Activated CD4-positive, alpha-beta memory T cell treated with anti-CD3 and anti-CD28 coated beads for 36 hours (primary cell): Measurements from ENCODE around the gene SLC2A4. TPM values are rescaled to one million over a fixed set of nuclear protein-coding genes. Genes with fewer than 3 reads are reported as not detected.
A peak's percentile ranks its signal among the peaks of the same experiment; 100 is the strongest.

Source experiments
- CTCF ChIA-PET: fragments of 350-600 bp; sonication (Branson Sonifier 250); formaldehyde crosslinking; loops from one replicate; lab custom pipeline; 2021; ENCODE audit warnings: antibody characterized with exemption, inconsistent platforms; lab: Charles Lee
- POLR2A ChIA-PET: fragments of 350-600 bp; sonication (Branson Sonifier 250); formaldehyde crosslinking; loops from one replicate; lab custom pipeline; 2021; ENCODE audit warnings: antibody characterized with exemption; lab: Charles Lee
- DNase-seq: peaks from one replicate; pipeline ENCODE4 v3.0.0-alpha.2; 2020
- H3K27ac Mint-ChIP-seq: one replicate; pipeline ENCODE4 v1.8.0; 2021; ENCODE audit warnings: mixed read lengths
- H3K27me3 Mint-ChIP-seq: one replicate; pipeline ENCODE4 v1.8.0; 2021; ENCODE audit warnings: mixed read lengths
- H3K36me3 Mint-ChIP-seq: one replicate; pipeline ENCODE4 v1.8.0; 2021; ENCODE audit warnings: mixed read lengths
- H3K4me1 Mint-ChIP-seq: one replicate; pipeline ENCODE4 v1.8.0; 2021; ENCODE audit warnings: low read depth, mixed read lengths
- H3K4me3 Mint-ChIP-seq: one replicate; pipeline ENCODE4 v1.8.0; 2021; ENCODE audit warnings: mild to moderate bottlenecking, mixed read lengths
- H3K9me3 Mint-ChIP-seq: one replicate; pipeline ENCODE4 v1.8.0; 2021; ENCODE audit warnings: mixed read lengths
- intact Hi-C: fragments of 100-400 bp; cut with micrococcal nuclease; formaldehyde crosslinking; loops from one replicate; pipeline ENCODE4 v1.15.1; 2023
- total RNA-seq, 2 experiments: library from RNA; stranded (reverse); gene quantifications; one replicate each; pipeline ENCODE4 v1.2.3, GENCODE V29; 2021

The SLC2A4 gene
- total RNA-seq, 2 experiments from 2014 or later = 0.15 to 0.19 TPM

- ChIA-PET CTCF (interaction anchor here (1.4 to 2.0 kb wide), 3 partner anchors 10 to 48 kb away, joined by 3 to 7 read pairs (median 4); partner anchors contain the start of gene PHF23), POLR2A (interaction anchor here (1.4 kb wide), 1 partner anchor 10 kb away, joined by 6 read pairs; no protein-coding TSS in a partner anchor)
- Mint-ChIP-seq H3K4me1 (peaks cover 38% of the 10 kb centered on the region), H3K36me3 (peaks cover 24% of the 10 kb centered on the region), H3K27ac (no peak overlapping the region), H3K4me3 (peak overlapping the region; percentile 43), H3K9me3 (no peaks in the 10 kb centered on the region), H3K27me3 (no peaks in the 10 kb centered on the region)
- DNase-seq = no peak
- intact Hi-C loops = no loop called here
Measured at GRCh38 chr17:7248796-7249195, 32.7 kb upstream of the SLC2A4 start.

- ChIA-PET POLR2A (interaction anchor here (1.0 to 1.6 kb wide), 3 partner anchors 8 to 11 kb away, joined by 3 to 6 read pairs (median 4); no protein-coding TSS in a partner anchor), CTCF (interaction anchor here (1.4 to 2.0 kb wide), 3 partner anchors 10 to 47 kb away, joined by 3 to 7 read pairs (median 4); partner anchors contain the start of gene PHF23)
- Mint-ChIP-seq H3K9me3 (no peaks in the 10 kb centered on the region), H3K36me3 (peaks cover 26% of the 10 kb centered on the region), H3K27me3 (no peaks in the 10 kb centered on the region), H3K4me1 (peaks cover 42% of the 10 kb centered on the region), H3K27ac (peak overlapping the region; percentile 46), H3K4me3 (peak overlapping the region; percentile 43)
- no peak for DNase-seq
- intact Hi-C loops = no loop called here
Measured at GRCh38 chr17:7249214-7249613, 32.3 kb upstream of the SLC2A4 start.

GRCh38 chr17:7249830-7250229, 31.7 kb upstream of the SLC2A4 start:
- Mint-ChIP-seq H3K36me3 (peaks cover 26% of the 10 kb centered on the region), H3K27me3 (no peaks in the 10 kb centered on the region)
- intact Hi-C loops = loop anchor here (5.0 kb wide), 3 partner anchors 187 to 437 kb away; partner anchors contain the start of genes FGF11, TMEM102, TP53 and WRAP53

GRCh38 chr17:7250695-7251627, 30.6 kb upstream of the SLC2A4 start:
- intact Hi-C loops = loop anchor here (5.0 kb wide), 3 partner anchors 186 to 436 kb away; partner anchors contain the start of genes FGF11, TMEM102, TP53 and WRAP53
- peak overlapping the region; percentile 96 for H3K4me3 Mint-ChIP-seq
- POLR2A ChIA-PET = interaction anchor here (0.6 to 2.0 kb wide), 8 partner anchors 8 to 437 kb away, joined by 3 to 7 read pairs (median 3); partner anchors contain the start of genes DVL2 and GABARAP
- H3K36me3 Mint-ChIP-seq = peaks cover 27% of the 10 kb centered on the region
- peak overlapping the region; percentile 100 for H3K27ac Mint-ChIP-seq
- H3K4me1 Mint-ChIP-seq = peaks cover 42% of the 10 kb centered on the region
- H3K9me3 Mint-ChIP-seq = no peaks in the 10 kb centered on the region
- DNase-seq = peak; percentile 40
- H3K27me3 Mint-ChIP-seq = no peaks in the 10 kb centered on the region
- CTCF ChIA-PET = interaction anchor here (1.0 to 2.0 kb wide), 4 partner anchors 8 to 31 kb away, joined by 3 to 8 read pairs (median 6); partner anchors contain the start of gene GABARAP

More at GRCh38 chr17:7249830-7250229, 31.7 kb upstream of the SLC2A4 start:
- ChIA-PET POLR2A (interaction anchor here (1.0 to 1.6 kb wide), 3 partner anchors 8 to 11 kb away, joined by 3 to 6 read pairs (median 4); no protein-coding TSS in a partner anchor), CTCF (interaction anchor here (1.4 to 2.0 kb wide), 3 partner anchors 11 to 47 kb away, joined by 3 to 7 read pairs (median 4); partner anchors contain the start of gene PHF23)
- Mint-ChIP-seq H3K4me1 (peaks cover 42% of the 10 kb centered on the region), H3K4me3 (peak overlapping the region; percentile 96), H3K27ac (peak overlapping the region; percentile 93), H3K9me3 (no peaks in the 10 kb centered on the region)
- no peak for DNase-seq

- H3K36me3 Mint-ChIP-seq = peaks cover 26% of the 10 kb centered on the region
- CTCF ChIA-PET = interaction anchor here (0.6 to 1.3 kb wide), 4 partner anchors 9 to 106 kb away, joined by 3 to 8 read pairs (median 5); partner anchors contain the start of gene GABARAP
- peak; percentile 99 for DNase-seq
- peak within 1 kb of the TSS; percentile 100 for H3K27ac Mint-ChIP-seq
- POLR2A ChIA-PET = interaction anchor here (0.6 to 2.0 kb wide), 8 partner anchors 9 to 436 kb away, joined by 3 to 7 read pairs (median 3); partner anchors contain the start of genes DVL2, GABARAP and PHF23
- H3K4me3 Mint-ChIP-seq = peak within 1 kb of the TSS; percentile 96
- intact Hi-C loops = loop anchor here (1.0 to 5.0 kb wide), 8 partner anchors 12 to 436 kb away; partner anchors contain the start of genes EIF5A, FGF11, NEURL4 and PHF23
- no peaks in the 10 kb centered on the region for H3K27me3 Mint-ChIP-seq
- H3K9me3 Mint-ChIP-seq = no peaks in the 10 kb centered on the region
- H3K4me1 Mint-ChIP-seq = peaks cover 42% of the 10 kb centered on the region
Measured at GRCh38 chr17:7251661-7252175, 29.8 kb upstream of the SLC2A4 start, which contains the start of gene CTDNEP1. Gene CTDNEP1 (minus strand): TSS chr17:7251734. CDS start chr17:7251296, 438 bp downstream.

GRCh38 chr17:7252176-7253043, 29.1 kb upstream of the SLC2A4 start, which contains the start of gene ELP5:
Gene ELP5 (plus strand): TSS chr17:7252215. CDS start chr17:7252551, 336 bp downstream.
- H3K9me3 Mint-ChIP-seq = no peaks in the 10 kb centered on the region
- ChIA-PET POLR2A (interaction anchor here (0.6 to 2.0 kb wide), 3 partner anchors 13 to 56 kb away, joined by 3 to 7 read pairs (median 5); partner anchors contain the start of genes DVL2 and PHF23), CTCF (interaction anchor here (0.6 to 1.2 kb wide), 2 partner anchors 32 to 105 kb away, joined by 4 to 6 read pairs; no protein-coding TSS in a partner anchor)
- peaks cover 28% of the 10 kb centered on the region for H3K36me3 Mint-ChIP-seq
- DNase-seq = peak; percentile 94
- intact Hi-C loops = loop anchor here (1.0 to 5.0 kb wide), 8 partner anchors 13 to 435 kb away; partner anchors contain the start of genes EIF5A, FGF11, NEURL4 and PHF23
- H3K27ac Mint-ChIP-seq = peak within 1 kb of the TSS; percentile 100
- H3K27me3 Mint-ChIP-seq = no peaks in the 10 kb centered on the region
- H3K4me1 Mint-ChIP-seq = peaks cover 40% of the 10 kb centered on the region
- H3K4me3 Mint-ChIP-seq = peak within 1 kb of the TSS; percentile 96

- Mint-ChIP-seq H3K27me3 (no peaks in the 10 kb centered on the region), H3K36me3 (peaks cover 28% of the 10 kb centered on the region), H3K9me3 (no peaks in the 10 kb centered on the region), H3K4me1 (peaks cover 40% of the 10 kb centered on the region), H3K27ac (peak overlapping the region; percentile 100), H3K4me3 (peak overlapping the region; percentile 85)
- CTCF ChIA-PET = no interaction called here
- POLR2A ChIA-PET = no interaction called here
- no peak for DNase-seq
- intact Hi-C loops = loop anchor here (2.0 to 5.0 kb wide), 4 partner anchors 184 to 434 kb away; partner anchors contain the start of genes FGF11, TMEM102, TP53 and WRAP53
Measured at GRCh38 chr17:7253082-7253481, 28.4 kb upstream of the SLC2A4 start.

GRCh38 chr17:7254511-7254910, 27.0 kb upstream of the SLC2A4 start:
- H3K27me3 Mint-ChIP-seq = no peaks in the 10 kb centered on the region
- no peaks in the 10 kb centered on the region for H3K9me3 Mint-ChIP-seq
- peaks cover 34% of the 10 kb centered on the region for H3K36me3 Mint-ChIP-seq
- peaks cover 34% of the 10 kb centered on the region for H3K4me1 Mint-ChIP-seq
- DNase-seq = no peak
- ChIA-PET POLR2A (interaction anchor here (0.6 to 0.9 kb wide), 2 partner anchors 10 to 293 kb away, joined by 3 read pairs; no protein-coding TSS in a partner anchor), CTCF (no interaction called here)
- H3K4me3 Mint-ChIP-seq = no peak overlapping the region
- no peak overlapping the region for H3K27ac Mint-ChIP-seq
- intact Hi-C loops = loop anchor here (5.0 kb wide), 3 partner anchors 183 to 433 kb away; partner anchors contain the start of genes FGF11, TMEM102, TP53 and WRAP53

GRCh38 chr17:7256766-7257456, 24.6 kb upstream of the SLC2A4 start:
- Mint-ChIP-seq H3K27me3 (peaks cover 3% of the 10 kb centered on the region), H3K4me1 (peaks cover 24% of the 10 kb centered on the region), H3K27ac (peak overlapping the region; percentile 43), H3K36me3 (peaks cover 30% of the 10 kb centered on the region), H3K9me3 (no peaks in the 10 kb centered on the region), H3K4me3 (no peak overlapping the region)
- intact Hi-C loops = no loop called here
- ChIA-PET POLR2A (no interaction called here), CTCF (interaction anchor here (1.1 kb wide), 1 partner anchor 40 kb away, joined by 3 read pairs; no protein-coding TSS in a partner anchor)
- DNase-seq = no peak
